C4-2B (cell line): Measurements from ENCODE around the gene SCRT2.

Experiments
- CTCF ChIP-seq: fragments of 450-650 bp; conservative IDR thresholded peaks from 2 replicates; pipeline ENCODE4 v1.5.1; 2017; ENCODE audit warnings: mild to moderate bottlenecking
- ZFX ChIP-seq: fragments of 450-650 bp; IDR thresholded peaks from 2 replicates; pipeline ENCODE4 v1.6.1; 2017

GRCh38 chr20:663315-664090, 12.1 kb downstream of the SCRT2 start:
- TF ChIP-seq CTCF (no peak), ZFX (no peak)
